Skeletal muscle cell (primary cell): ENCODE data around the gene TST.

ENCODE experiments used
- DNase-seq: peaks from one replicate; pipeline ENCODE4 v3.0.0-alpha.2; 2010; ENCODE audit warnings: low read depth
- H3K4me3 ChIP-seq: 2 replicates; pipeline ENCODE4 v1.5.1; 2011; ENCODE audit warnings: low read depth, mild to moderate bottlenecking, control low read depth, low read length, moderate library complexity

TST gene

GRCh38 chr22:37019309-37020191 is at the start of gene TST, which contains the start of gene MPST:
Gene TST, minus strand, starts transcription at chr22:37019447. Its CDS starts 715 bp downstream, at chr22:37018732.
Gene MPST, plus strand, starts transcription at chr22:37019742. Its CDS starts 95 bp downstream, at chr22:37019837.
- peak within 1 kb of the TSS; percentile 83 for H3K4me3 ChIP-seq
- no peak for DNase-seq

- no peak overlapping the region for H3K4me3 ChIP-seq
Observed at GRCh38 chr22:37068859-37069258, 49.6 kb upstream of the TST start.

GRCh38 chr22:37067428-37067827 is 48.2 kb upstream of the TST start:
- H3K4me3 ChIP-seq, result no peak overlapping the region
- no peak for DNase-seq

More at GRCh38 chr22:37068859-37069258, 49.6 kb upstream of the TST start:
- no peak for DNase-seq

- H3K4me3 ChIP-seq, result no peak overlapping the region
- DNase-seq, result no peak
Observed at GRCh38 chr22:37065961-37066360, 46.7 kb upstream of the TST start.

GRCh38 chr22:37065180-37065579 is 45.9 kb upstream of the TST start:
- no peak overlapping the region for H3K4me3 ChIP-seq

GRCh38 chr22:37064553-37064952 is 45.3 kb upstream of the TST start:
- no peak for DNase-seq
- H3K4me3 ChIP-seq, result no peak overlapping the region

More at GRCh38 chr22:37065180-37065579, 45.9 kb upstream of the TST start:
- DNase-seq, result no peak

- no peak overlapping the region for H3K4me3 ChIP-seq
- no peak for DNase-seq
Observed at GRCh38 chr22:37063431-37064420, 44.5 kb upstream of the TST start.

- H3K4me3 ChIP-seq, result no peak overlapping the region
- no peak for DNase-seq
Observed at GRCh38 chr22:37062702-37063381, 43.6 kb upstream of the TST start.

- DNase-seq, result no peak
- H3K4me3 ChIP-seq, result no peak overlapping the region
Observed at GRCh38 chr22:37062376-37062675, 43.1 kb upstream of the TST start.

GRCh38 chr22:37061611-37062375 is 42.5 kb upstream of the TST start:
- DNase-seq, result no peak
- no peak overlapping the region for H3K4me3 ChIP-seq

GRCh38 chr22:37060801-37061610 is 41.8 kb upstream of the TST start:
- H3K4me3 ChIP-seq, result no peak overlapping the region
- DNase-seq, result no peak

- H3K4me3 ChIP-seq, result no peak overlapping the region
- DNase-seq, result no peak
Observed at GRCh38 chr22:37059876-37060449, 40.7 kb upstream of the TST start.

- no peak for DNase-seq
Observed at GRCh38 chr22:37058917-37059701, 39.9 kb upstream of the TST start.

GRCh38 chr22:37057796-37058510 is 38.7 kb upstream of the TST start:
- no peak for DNase-seq
- H3K4me3 ChIP-seq, result no peak overlapping the region

More at GRCh38 chr22:37058917-37059701, 39.9 kb upstream of the TST start:
- no peak overlapping the region for H3K4me3 ChIP-seq

GRCh38 chr22:37057226-37057625 is 38.0 kb upstream of the TST start:
- no peak overlapping the region for H3K4me3 ChIP-seq
- DNase-seq, result no peak

GRCh38 chr22:37056246-37056645 is 37.0 kb upstream of the TST start:
- H3K4me3 ChIP-seq, result no peak overlapping the region

More at GRCh38 chr22:37056246-37056645, 37.0 kb upstream of the TST start:
- DNase-seq, result no peak
